ENCODE data around the gene HELZ2.

HELZ2 gene

GRCh38 chr20:63527184-63527583, 46.9 kb downstream of the HELZ2 start:
- TF ChIP-seq, protein P1, sequence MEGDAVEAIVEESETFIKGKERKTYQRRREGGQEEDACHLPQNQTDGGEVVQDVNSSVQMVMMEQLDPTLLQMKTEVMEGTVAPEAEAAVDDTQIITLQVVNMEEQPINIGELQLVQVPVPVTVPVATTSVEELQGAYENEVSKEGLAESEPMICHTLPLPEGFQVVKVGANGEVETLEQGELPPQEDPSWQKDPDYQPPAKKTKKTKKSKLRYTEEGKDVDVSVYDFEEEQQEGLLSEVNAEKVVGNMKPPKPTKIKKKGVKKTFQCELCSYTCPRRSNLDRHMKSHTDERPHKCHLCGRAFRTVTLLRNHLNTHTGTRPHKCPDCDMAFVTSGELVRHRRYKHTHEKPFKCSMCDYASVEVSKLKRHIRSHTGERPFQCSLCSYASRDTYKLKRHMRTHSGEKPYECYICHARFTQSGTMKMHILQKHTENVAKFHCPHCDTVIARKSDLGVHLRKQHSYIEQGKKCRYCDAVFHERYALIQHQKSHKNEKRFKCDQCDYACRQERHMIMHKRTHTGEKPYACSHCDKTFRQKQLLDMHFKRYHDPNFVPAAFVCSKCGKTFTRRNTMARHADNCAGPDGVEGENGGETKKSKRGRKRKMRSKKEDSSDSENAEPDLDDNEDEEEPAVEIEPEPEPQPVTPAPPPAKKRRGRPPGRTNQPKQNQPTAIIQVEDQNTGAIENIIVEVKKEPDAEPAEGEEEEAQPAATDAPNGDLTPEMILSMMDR (IDR thresholded peaks at IDR 0.05; ENCODE audit: low read depth, low read length), result no peak
- DNase-seq (ENCODE audit: low read depth, low spot score), result no peak
- H3K4me3 ChIP-seq (ENCODE audit: low read depth, low read length), result no peak overlapping the region
- in situ Hi-C loops (cut with HindIII; ENCODE audit: low sequenced_read_pairs), result no loop called here

DNA sequence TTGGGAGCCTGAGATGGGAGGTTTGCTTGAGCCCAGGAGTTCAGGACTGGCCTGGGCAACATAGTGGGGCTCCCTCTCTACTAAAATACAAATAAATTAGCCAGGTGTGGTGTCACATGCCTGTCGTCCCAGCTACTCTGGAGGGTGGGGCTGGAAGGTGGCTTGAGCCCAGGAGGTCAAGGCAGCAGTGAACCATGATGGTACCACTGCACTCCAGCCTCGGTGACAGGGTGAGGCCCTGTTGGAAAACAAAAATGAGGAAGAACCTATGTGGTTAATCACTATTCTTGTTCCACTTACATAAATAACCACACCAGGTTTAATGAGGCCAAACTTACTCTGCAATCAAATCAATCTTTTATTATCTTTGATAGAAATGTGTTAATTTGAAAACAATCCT, 48.1 kb downstream of the HELZ2 start:
- TF ChIP-seq, protein P1 (IDR thresholded peaks at IDR 0.05; ENCODE audit: low read depth, low read length), result no peak
- in situ Hi-C loops (cut with HindIII; ENCODE audit: low sequenced_read_pairs), result no loop called here
- no peak overlapping the region for H3K4me3 ChIP-seq (ENCODE audit: low read depth, low read length)
- DNase-seq (ENCODE audit: low read depth, low spot score), result no peak

- TF ChIP-seq, protein P1 (IDR thresholded peaks at IDR 0.05; ENCODE audit: low read depth, low read length), result no peak
- DNase-seq (ENCODE audit: low read depth, low spot score), result no peak
- no peak overlapping the region for H3K4me3 ChIP-seq (ENCODE audit: low read depth, low read length)
- in situ Hi-C loops (cut with HindIII; ENCODE audit: low sequenced_read_pairs), result no loop called here
These were observed 48.9 kb downstream of the HELZ2 start for GRCh38 chr20:63525185-63525584.
